ENCODE data around the gene SNRNP40. TPM values are rescaled to one million over a fixed set of nuclear protein-coding genes. Genes with fewer than 3 reads are reported as not detected.

SNRNP40 gene
- total RNA-seq, 1 experiment from 2014 or later = 288 TPM

DNA sequence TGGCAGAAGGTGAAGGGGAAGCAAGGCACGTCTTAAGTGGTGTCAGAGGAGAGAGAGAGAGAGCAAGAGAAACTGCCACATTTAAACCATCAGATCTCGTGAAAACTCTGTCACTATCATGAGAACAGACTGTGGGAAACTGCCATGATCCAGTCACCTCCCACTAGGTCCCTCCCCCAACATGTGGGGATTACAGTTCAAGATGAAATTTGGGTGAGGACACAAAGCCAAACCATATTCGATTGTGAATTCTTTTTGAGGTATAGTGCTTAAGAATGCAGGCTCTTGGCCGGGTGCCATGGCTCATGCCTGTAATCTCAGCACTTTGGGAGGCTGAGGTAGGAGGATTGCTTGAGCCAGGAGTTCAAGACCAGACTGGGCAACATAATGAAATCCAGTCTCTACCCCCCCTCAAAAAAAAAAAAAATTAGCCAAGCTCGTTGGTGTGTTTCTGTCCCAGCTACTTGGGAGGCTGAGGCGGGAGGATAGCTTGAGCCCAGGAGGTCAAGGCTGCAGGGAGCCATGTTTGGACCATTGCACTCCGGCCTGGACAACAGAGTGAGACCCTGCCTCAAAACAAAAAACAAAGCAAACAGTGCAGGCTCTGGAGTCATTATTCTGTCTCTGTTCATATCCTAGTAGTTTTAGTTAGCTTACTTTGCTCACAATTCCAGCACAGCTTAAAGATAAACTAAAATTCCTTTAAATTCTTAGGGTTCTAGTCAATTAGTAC lies 6.3 kb upstream of the SNRNP40 start:
- H3K9ac ChIP-seq (ENCODE audit: low read length) = no peak overlapping the region
- no peak for ATAC-seq
- no peak overlapping the region for H3K4me3 ChIP-seq (ENCODE audit: low read length)
- DNase-seq = no peak
- H3K27me3 ChIP-seq (ENCODE audit: low read length) = no peaks in the 10 kb centered on the region
- no peaks in the 10 kb centered on the region for H3K9me2 ChIP-seq (replicated peaks; ENCODE audit: low read length)
- intact Hi-C loops (cut with micrococcal nuclease) = no loop called here
- H3F3A ChIP-seq (ENCODE audit: low read length, unreplicated experiment) = no peaks in the 10 kb centered on the region
- no peak overlapping the region for H3K4me2 ChIP-seq (ENCODE audit: low read length)
- H3K79me2 ChIP-seq (ENCODE audit: low read length) = peaks cover 73% of the 10 kb centered on the region
- peaks cover 32% of the 10 kb centered on the region; the same call in 1 of the 2 replicates for H3K4me1 ChIP-seq (ENCODE audit: insufficient read depth, low read length)
- POLR2A ChIA-PET (ENCODE audit: unreplicated experiment) = no interaction called here
- no peaks in the 10 kb centered on the region for H3K9me3 ChIP-seq (ENCODE audit: low read length)
- H3K27ac ChIP-seq (ENCODE audit: low read length) = no peak overlapping the region
- CTCF ChIA-PET = no interaction called here
- no TSS peak for BruUV-seq (replicated peaks)
- no peak overlapping the region for H2AFZ ChIP-seq (ENCODE audit: low read length)
- H4K20me1 ChIP-seq (ENCODE audit: low read length) = no peaks in the 10 kb centered on the region
- no peaks in the 10 kb centered on the region for H3K36me3 ChIP-seq (ENCODE audit: low read depth, low read length)
- TF ChIP-seq EZH2phosphoT487 (IDR thresholded peaks at IDR 0.05; ENCODE audit: borderline replicate concordance, low read length) = no peak
- TF ChIP-seq EZH2 (IDR thresholded peaks at IDR 0.05; ENCODE audit: low read length, unreplicated experiment) = no peak
- TF ChIP-seq, protein P1, sequence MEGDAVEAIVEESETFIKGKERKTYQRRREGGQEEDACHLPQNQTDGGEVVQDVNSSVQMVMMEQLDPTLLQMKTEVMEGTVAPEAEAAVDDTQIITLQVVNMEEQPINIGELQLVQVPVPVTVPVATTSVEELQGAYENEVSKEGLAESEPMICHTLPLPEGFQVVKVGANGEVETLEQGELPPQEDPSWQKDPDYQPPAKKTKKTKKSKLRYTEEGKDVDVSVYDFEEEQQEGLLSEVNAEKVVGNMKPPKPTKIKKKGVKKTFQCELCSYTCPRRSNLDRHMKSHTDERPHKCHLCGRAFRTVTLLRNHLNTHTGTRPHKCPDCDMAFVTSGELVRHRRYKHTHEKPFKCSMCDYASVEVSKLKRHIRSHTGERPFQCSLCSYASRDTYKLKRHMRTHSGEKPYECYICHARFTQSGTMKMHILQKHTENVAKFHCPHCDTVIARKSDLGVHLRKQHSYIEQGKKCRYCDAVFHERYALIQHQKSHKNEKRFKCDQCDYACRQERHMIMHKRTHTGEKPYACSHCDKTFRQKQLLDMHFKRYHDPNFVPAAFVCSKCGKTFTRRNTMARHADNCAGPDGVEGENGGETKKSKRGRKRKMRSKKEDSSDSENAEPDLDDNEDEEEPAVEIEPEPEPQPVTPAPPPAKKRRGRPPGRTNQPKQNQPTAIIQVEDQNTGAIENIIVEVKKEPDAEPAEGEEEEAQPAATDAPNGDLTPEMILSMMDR (conservative IDR thresholded peaks at IDR 0.05; ENCODE audit: low read depth, low read length) = no peak

DNA sequence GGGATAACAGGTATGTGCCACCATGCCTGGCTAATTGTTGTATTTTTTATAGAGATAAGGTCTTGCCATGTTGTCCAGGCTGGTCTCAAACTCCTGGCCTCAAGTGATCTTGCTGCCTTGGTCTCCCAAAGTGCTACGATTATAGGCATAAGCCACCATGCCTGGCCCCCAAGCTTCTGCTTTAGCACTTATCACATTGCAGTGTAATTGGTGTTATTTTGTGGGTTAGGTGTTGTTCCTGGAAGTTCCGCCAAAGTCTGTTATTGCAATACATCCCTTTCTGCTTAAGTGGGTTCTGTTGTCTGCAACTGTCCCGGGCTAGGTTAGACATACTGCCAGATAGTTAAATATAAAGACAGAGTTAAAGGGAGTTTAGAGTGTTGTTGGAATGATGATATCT lies 3.6 kb upstream of the SNRNP40 start:
- Histone ChIP-seq H3K9ac (ENCODE audit: low read length) (no peak overlapping the region), H4K20me1 (ENCODE audit: low read length) (no peaks in the 10 kb centered on the region), H3K36me3 (ENCODE audit: low read depth, low read length) (no peaks in the 10 kb centered on the region), H3K27me3 (ENCODE audit: low read length) (no peaks in the 10 kb centered on the region), H3K79me2 (ENCODE audit: low read length) (peaks cover 89% of the 10 kb centered on the region), H2AFZ (ENCODE audit: low read length) (no peak overlapping the region), H3K9me2 (replicated peaks; ENCODE audit: low read length) (no peaks in the 10 kb centered on the region), H3K27ac (ENCODE audit: low read length) (no peak overlapping the region), H3K4me1 (ENCODE audit: insufficient read depth, low read length) (peaks cover 31% of the 10 kb centered on the region), H3K4me3 (ENCODE audit: low read length) (no peak overlapping the region), H3F3A (ENCODE audit: low read length, unreplicated experiment) (no peaks in the 10 kb centered on the region), H3K4me2 (ENCODE audit: low read length) (0 out of 2 replicates have a peak overlapping the region, but pooled peaks have one; percentile 89), H3K9me3 (ENCODE audit: low read length) (no peaks in the 10 kb centered on the region)
- BruUV-seq (replicated peaks) = no TSS peak
- ChIA-PET CTCF (no interaction called here), POLR2A (ENCODE audit: unreplicated experiment) (no interaction called here)
- intact Hi-C loops (cut with micrococcal nuclease) = no loop called here
- no peak for ATAC-seq
- TF ChIP-seq EZH2 (IDR thresholded peaks at IDR 0.05; ENCODE audit: low read length, unreplicated experiment) (no peak), EZH2phosphoT487 (IDR thresholded peaks at IDR 0.05; ENCODE audit: borderline replicate concordance, low read length) (no peak)
- TF ChIP-seq, protein P1 (conservative IDR thresholded peaks at IDR 0.05; ENCODE audit: low read depth, low read length) = no peak
- no peak for DNase-seq

DNA sequence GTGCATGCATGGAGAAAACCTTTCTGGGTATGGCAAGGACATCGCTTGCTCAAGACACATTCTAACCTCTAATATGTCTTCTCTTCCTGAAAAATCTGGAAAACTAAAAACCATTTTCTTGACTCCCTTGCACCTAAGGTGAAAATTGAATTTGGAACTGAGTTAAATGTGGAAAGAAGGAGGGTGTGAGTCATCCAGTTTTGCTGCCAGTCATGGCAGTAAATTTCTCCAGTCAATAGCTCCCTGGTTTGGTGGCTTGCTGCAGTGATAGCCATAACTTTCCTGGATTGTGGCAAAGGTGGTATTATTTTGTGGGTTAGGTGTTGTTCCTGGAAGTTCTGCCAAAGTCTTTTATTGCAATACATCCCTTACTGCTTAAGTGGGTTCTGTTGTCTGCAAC lies 2.8 kb upstream of the SNRNP40 start:
- intact Hi-C loops (cut with micrococcal nuclease) = no loop called here
- H3K9me2 ChIP-seq (replicated peaks; ENCODE audit: low read length) = no peaks in the 10 kb centered on the region
- H3K79me2 ChIP-seq (ENCODE audit: low read length) = peaks cover 93% of the 10 kb centered on the region
- H3K27ac ChIP-seq (ENCODE audit: low read length) = no peak overlapping the region
- TF ChIP-seq EZH2phosphoT487 (IDR thresholded peaks at IDR 0.05; ENCODE audit: borderline replicate concordance, low read length) = no peak
- TF ChIP-seq, protein P1 (conservative IDR thresholded peaks at IDR 0.05; ENCODE audit: low read depth, low read length) = no peak
- TF ChIP-seq EZH2 (IDR thresholded peaks at IDR 0.05; ENCODE audit: low read length, unreplicated experiment) = no peak
- H3K4me2 ChIP-seq (ENCODE audit: low read length) = peak overlapping the region; percentile 89
- DNase-seq (peak; percentile 66), ATAC-seq (peak; percentile 26)
- no peaks in the 10 kb centered on the region for H3K27me3 ChIP-seq (ENCODE audit: low read length)
- POLR2A ChIA-PET (ENCODE audit: unreplicated experiment) = no interaction called here
- H3K4me3 ChIP-seq (ENCODE audit: low read length) = no peak overlapping the region
- H3K9ac ChIP-seq (ENCODE audit: low read length) = no peak overlapping the region
- H3F3A ChIP-seq (ENCODE audit: low read length, unreplicated experiment) = no peaks in the 10 kb centered on the region
- H2AFZ ChIP-seq (ENCODE audit: low read length) = no peak overlapping the region
- H3K9me3 ChIP-seq (ENCODE audit: low read length) = no peaks in the 10 kb centered on the region
- peaks cover 32% of the 10 kb centered on the region for H3K4me1 ChIP-seq (ENCODE audit: insufficient read depth, low read length)
- peaks cover 4% of the 10 kb centered on the region; the same call in 1 of the 2 replicates for H3K36me3 ChIP-seq (ENCODE audit: low read depth, low read length)
- no TSS peak for BruUV-seq (replicated peaks)
- CTCF ChIA-PET = no interaction called here
- H4K20me1 ChIP-seq (ENCODE audit: low read length) = no peaks in the 10 kb centered on the region
